ENCODE data around the gene LTB4R.
"Not testable (repeated sequence)": the region's sequence is repeated elsewhere in the genome, so short reads cannot be mapped to it uniquely, and the experiment has no call there.

LTB4R gene

GRCh38 chr14:24323341-24323740 lies 12.0 kb downstream of the LTB4R start:
- DNase-seq: no peak

GRCh38 chr14:24324024-24324423 lies 12.7 kb downstream of the LTB4R start:
- no peak for DNase-seq

DNA sequence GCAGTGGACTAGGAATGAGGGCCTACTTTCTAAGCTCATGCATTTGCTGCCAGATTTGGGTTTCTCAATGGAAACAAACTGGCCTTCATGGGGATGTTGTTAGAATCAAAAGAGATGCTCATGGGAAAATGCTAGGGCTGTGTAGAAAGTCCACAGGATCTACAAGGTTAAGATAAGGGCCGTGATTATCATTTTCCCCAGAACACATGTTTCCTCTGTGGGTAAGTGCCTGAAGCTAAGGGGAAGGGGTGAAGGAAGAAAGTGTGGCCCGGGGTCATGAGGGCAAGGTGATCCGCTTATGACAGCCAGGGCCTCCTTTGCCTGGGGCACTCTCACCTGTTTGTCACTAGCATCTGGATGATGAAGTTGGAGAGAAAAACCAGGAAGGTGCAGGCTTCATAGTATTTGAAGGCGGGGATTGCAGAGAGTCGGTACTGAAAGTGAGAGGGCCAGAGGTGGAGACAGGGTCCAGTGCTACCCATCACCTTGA lies 13.8 kb downstream of the LTB4R start:
- no peak for DNase-seq

DNA sequence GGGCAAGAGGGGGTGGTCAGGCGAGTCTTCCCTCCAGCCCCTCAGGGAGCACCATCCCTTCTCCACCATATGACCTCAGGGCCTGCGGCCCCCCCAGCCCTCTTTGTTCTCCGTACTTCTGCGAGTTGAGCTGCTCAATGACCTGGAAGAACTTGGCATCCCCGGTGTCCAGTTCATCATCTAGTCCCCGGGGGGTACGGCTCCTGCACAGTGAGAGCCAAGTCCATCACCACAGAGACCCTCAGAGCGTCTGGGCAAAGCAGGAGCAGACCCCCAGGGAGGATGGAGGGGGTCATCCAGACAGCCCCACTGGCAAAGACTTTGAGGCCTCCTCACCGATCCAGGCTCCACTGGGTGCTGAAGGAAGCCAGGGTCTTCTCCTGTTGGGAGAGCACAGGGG lies 14.7 kb downstream of the LTB4R start:
- no peak for DNase-seq

DNA sequence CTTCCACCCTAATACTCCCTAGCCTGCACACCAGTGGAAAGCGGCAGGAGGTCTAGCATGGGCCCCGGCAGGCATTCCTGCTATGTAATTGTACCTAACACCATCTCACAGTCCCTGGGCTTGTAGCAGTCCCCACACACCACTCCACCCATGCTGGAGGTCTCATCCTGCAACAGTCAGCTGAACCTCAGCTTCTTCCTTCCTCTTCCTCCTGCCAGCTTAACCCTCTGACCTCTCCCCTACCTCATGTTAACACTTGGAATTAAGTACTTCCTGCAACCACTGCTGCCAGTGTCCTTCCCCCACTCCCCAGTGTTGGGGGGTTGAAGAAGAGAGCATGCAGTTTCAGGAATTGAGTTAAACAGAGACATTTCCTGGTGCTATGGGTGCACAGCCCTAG lies 16.0 kb downstream of the LTB4R start:
- peak; percentile 63 to 66 for DNase-seq

- DNase-seq: not testable (repeated sequence)
Observed at GRCh38 chr14:24327914-24328313, 16.6 kb downstream of the LTB4R start.

DNA sequence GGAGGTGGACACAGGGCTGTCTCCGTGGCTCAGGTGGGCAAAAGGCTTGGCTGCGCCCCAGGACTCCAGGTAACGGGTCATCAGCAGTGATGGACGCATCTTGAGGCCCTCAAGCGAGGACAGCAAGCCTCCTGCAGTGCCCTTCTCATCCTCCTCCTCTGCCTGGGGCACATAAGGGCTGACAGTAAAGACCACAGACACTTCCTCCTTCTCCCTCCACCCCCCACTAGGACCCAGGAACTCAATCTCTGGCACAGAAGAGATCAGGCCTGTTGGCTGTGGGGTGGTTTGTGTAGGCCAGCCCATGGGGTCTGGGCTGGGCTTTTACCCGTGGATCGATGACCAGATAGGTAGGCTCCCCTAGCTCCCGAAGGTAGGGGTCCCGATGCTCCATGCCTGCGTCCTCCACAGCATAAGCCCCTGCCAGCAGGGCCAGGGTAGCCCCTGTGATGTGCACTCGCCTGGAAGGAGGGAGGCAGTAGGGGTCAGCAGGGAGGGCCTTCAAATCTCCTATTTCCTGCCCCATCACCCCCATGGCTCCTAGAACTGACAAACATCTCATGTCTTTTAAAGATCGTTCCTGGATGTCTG lies 17.9 kb downstream of the LTB4R start:
- no peak for DNase-seq

DNA sequence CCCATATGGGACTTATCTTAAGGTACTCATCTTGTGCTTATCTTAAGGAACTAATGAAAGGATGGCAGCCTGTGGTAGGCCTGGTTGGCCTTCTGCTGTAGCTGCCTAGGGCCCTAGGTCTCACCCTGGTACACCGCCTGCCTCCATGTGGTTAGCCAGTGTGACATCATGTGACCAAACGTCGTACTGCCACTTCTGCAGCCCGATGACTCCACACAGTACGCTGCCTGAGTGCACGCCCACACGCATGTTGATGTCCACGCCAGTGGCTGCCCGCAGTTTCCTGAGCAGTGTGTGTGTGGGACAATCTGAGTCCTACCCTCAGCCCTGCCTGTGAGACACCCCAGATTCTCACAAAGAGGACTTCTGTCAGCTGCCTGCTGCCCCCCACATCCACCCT lies 18.4 kb downstream of the LTB4R start:
- peak; percentile 95 to 99 for DNase-seq

DNA sequence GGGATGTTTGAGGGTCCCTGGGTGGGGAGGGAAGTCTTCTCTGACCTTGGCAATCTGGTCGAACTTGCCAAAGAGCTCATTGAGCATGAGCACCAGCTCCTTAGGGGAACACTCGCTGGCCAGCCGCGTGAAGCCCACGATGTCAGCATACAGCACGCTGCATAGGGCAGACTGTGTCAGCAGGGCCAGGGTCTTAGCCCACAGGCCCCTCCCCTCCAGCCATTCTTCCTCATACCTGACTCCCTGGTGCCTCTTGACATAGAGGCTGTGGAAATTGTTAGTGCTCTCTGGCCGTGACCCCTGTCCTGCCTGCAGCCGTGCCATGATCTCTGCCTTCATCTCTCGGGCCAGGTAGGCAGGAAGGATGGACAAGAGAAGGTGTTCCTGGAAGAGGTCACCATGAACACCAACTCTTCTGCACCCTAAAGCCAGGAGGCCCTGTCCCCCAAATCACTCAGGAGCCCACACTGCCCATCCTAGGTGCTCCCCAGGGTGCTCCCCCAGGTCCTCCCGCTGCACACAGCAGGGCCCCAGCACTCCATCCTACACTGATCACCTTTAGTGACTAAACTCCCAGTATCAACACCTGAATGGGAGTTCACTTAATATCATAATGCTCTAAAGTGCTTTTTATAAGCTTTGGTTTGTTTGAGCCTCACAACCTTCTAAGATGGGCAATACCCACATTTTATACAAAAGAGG lies 19.8 kb downstream of the LTB4R start:
- no peak for DNase-seq

DNA sequence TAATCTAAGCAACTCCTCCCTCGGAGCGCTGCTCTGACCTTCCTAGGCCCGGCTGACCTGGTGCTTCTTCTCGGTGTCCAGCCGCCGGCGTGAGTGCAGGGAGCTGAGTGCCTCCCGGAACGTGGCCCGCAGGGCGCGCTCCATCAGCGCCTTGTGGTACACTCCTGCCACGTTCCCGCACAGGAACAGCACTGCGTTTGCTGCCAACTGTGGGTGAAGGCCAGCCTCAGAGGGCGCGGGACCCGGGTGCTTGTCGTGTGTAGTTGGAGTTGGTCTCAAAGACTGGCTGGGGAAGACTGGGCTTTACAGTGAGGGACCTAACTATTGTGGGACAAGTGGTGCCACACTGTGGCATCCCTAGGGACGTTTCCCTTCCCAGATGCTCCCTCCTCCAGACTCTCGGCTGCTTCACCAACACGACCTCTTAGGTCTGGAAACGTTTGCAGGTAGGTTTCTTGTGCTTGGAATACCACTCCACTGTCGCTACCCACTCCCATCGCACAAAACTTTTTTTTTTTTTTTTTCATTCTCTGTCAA lies 20.5 kb downstream of the LTB4R start:
- peak in 1 of 2 donors; percentile 35 for DNase-seq

DNA sequence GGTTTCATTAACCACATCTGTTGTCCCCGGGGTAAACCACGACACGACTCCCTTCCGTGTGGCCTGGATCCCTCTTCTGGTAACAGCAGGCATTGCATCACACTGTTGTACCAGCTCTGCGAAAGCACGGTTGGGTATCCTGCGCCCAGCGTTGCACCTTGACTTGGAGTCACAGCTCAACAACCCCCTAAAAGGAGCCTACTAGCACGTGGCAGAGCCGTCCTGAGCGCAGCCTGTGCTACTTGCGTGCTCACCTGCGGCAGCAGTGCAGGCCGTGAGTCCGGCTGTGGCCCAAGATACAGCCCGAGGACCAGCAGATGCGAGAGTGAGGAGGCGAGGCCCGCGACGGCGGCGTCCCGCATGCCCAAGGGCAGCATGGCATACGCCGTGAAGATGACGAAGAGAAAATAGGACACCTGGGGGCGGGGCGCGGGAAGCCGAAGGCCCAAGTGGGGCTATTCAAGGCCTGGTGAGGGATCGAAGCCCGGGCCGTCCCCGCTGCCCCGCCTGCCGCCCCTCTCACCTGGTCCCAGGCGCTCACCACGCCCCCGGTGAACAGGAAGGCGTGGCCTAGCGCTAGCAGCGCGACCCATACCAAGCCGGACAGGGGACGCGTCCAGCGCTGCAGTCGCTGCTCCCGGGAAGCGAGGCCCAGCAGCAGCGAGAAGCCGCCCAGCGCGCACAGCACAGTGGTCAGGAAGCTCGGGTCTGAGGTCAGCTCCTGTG lies 21.1 kb downstream of the LTB4R start:
- DNase-seq: peak; percentile 63 to 73

DNA sequence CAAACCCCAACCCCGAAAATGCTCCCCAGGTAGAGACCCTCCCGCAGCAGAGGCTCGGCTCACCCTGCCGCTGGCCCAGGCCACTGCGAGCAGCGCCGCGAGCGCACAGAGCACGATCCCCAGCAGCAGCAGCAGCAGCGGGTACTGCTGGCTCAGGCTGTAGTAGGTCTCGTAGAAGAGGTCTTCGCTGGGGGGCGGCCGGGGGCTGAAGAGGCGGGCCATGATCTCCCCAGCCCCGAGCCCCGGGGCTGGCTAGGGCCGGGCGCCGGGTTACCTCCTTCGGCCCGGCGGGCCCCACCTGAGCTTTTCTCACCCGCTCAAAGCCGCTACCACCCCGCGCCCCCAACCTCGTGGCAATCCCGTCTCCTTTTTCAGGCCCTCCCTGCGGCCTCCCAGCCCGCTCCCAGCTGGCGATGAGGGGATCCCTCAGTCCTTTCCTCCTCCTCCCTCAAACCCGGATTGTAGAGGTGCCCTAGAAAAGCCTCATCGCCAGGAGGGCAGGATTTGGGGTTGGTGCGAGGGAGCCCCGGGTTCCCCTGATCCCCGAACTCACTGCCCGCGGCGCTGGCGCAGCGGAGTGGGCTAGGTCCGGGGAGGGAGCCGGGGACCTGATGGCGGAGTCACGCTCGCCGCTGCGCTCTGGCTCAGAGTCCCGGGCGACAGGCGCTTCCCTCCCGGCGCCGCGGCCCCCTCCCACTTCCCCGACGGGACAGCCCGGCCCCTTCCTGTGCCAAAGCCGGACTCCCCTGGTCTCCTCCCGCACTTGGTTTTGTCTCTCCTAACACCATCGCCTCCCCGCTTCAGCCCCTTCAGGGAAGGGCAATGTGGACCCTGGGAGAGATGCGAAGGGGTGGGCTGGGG lies 23.4 kb downstream of the LTB4R start, which contains the start of gene ADCY4:
ADCY4 (minus strand) TSS at position 641 of the 861 bp plus-strand sequence; CDS start at position 222, 419 bp downstream.
- no peak for DNase-seq

DNA sequence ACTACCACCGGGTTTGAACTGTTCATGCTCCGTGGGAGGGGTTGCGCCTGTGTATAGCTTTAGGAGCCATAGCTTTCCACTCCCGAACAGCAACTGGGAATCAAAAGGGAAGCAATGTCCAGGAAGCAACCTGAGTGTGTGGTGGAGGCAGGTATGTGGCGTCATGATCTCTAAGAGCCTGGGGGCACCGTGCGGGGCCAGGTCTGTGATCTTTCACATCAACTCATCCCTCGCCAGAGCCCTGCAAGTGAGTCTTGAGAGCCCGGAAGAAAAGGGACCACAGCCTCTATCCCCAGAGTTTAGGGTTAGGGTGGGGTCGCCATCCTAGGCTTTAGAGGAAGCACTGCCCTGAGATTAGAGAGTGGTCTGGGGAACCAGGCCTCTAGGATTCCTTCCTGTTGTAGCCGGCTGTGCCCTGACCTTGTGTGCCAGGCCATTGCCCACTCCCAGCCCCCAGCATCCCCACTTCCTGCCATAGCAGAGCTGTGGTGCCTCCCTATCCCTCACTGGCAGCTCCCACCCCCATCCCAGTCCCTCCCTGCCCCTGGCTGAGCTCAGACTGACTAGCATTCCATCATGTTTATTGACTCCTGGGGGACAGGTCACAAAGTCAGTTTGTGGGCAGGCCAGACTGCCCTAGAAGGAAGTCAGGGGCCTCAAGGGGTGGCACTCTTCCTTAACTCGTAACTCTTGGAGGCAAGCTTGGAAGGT lies 24.3 kb downstream of the LTB4R start:
- no peak for DNase-seq

GRCh38 chr14:24337144-24337823 lies 26.0 kb downstream of the LTB4R start:
- DNase-seq: no peak

- DNase-seq: no peak
Observed at GRCh38 chr14:24337824-24338175, 26.5 kb downstream of the LTB4R start.

- no peak for DNase-seq
Observed at GRCh38 chr14:24338843-24339242, 27.5 kb downstream of the LTB4R start.

- peak; percentile 67 to 73 for DNase-seq
Observed at GRCh38 chr14:24339284-24340151, 28.2 kb downstream of the LTB4R start, which contains the start of gene RIPK3. Gene RIPK3 (minus strand): TSS chr14:24339991. CDS start chr14:24339826, 165 bp downstream.

- no peak for DNase-seq
Observed at GRCh38 chr14:24340606-24341005, 29.3 kb downstream of the LTB4R start.

DNA sequence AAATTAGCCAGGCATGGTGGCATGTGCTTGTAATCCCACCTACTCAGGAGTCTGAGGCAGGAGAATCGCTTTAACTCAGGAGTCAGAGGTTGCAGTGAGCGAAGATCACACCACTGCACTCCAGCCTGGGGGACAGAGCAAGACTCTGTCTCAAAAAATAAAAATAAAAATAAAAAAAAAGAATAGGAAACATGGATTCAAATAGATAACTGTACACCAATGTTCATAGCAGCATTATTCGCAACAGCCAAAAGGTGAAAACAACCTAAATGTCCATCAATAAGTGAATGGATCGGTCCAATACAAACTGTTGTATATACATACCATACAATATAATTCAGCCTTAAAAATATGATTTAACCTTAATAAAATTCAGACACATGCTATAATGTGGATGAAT lies 31.6 kb downstream of the LTB4R start:
- DNase-seq: no peak
